ENCODE results near the gene POFUT1.

The POFUT1 gene

GRCh38 chr20:32205843-32206759 is 1.6 kb upstream of the POFUT1 start:
- peak overlapping the region; percentile 75 to 97 (median 84) for H3K4me3 ChIP-seq (ENCODE audit: low read depth in 1 of 5, low read length in 5 of 5)
- no peaks in the 10 kb centered on the region for H3K9me3 ChIP-seq (ENCODE audit: control insufficient read depth in 5 of 5, low read length in 5 of 5)
- H3K36me3 ChIP-seq (ENCODE audit: control insufficient read depth in 5 of 5, insufficient read depth in 5 of 5, low read length in 5 of 5), result peaks cover 7 to 31% (median 16%) of the 10 kb centered on the region in 5 donors
- peak overlapping the region; percentile 98 to 99 (median 98) for H3K9ac ChIP-seq (ENCODE audit: low read length in 5 of 5)
- peak overlapping the region; percentile 65 for H3K27ac ChIP-seq (ENCODE audit: low read depth, low read length)
- H3K4me1 ChIP-seq (ENCODE audit: control insufficient read depth in 5 of 5, insufficient read depth in 5 of 5, low read length in 5 of 5), result peaks cover 7 to 61% (median 56%) of the 10 kb centered on the region in 5 donors
- no peaks in the 10 kb centered on the region for H3K27me3 ChIP-seq (ENCODE audit: control insufficient read depth in 5 of 5, insufficient read depth in 4 of 5, low read length in 5 of 5)

- Histone ChIP-seq H3K36me3 (ENCODE audit: control insufficient read depth in 5 of 5, insufficient read depth in 5 of 5, low read length in 5 of 5) (peaks cover 10 to 32% (median 13%) of the 10 kb centered on the region in 5 donors), H3K27ac (ENCODE audit: low read depth, low read length) (peak overlapping the region; percentile 65), H3K4me3 (ENCODE audit: low read depth in 1 of 5, low read length in 5 of 5) (peak overlapping the region; percentile 75 to 97 (median 84)), H3K9ac (ENCODE audit: low read length in 5 of 5) (peak overlapping the region; percentile 98 to 99 (median 98)), H3K27me3 (ENCODE audit: control insufficient read depth in 5 of 5, insufficient read depth in 4 of 5, low read length in 5 of 5) (no peaks in the 10 kb centered on the region), H3K4me1 (ENCODE audit: control insufficient read depth in 5 of 5, insufficient read depth in 5 of 5, low read length in 5 of 5) (peaks cover 7 to 58% (median 53%) of the 10 kb centered on the region in 5 donors), H3K9me3 (ENCODE audit: control insufficient read depth in 5 of 5, low read length in 5 of 5) (no peaks in the 10 kb centered on the region)
Measured at GRCh38 chr20:32206760-32207625, 687 bp upstream of the POFUT1 start.

- Histone ChIP-seq H3K36me3 (ENCODE audit: control insufficient read depth in 5 of 5, insufficient read depth in 5 of 5, low read length in 5 of 5) (peaks cover 10 to 36% (median 19%) of the 10 kb centered on the region in 5 donors), H3K4me3 (ENCODE audit: low read depth in 1 of 5, low read length in 5 of 5) (peak overlapping the region; percentile 75 to 100 (median 97)), H3K27ac (ENCODE audit: low read depth, low read length) (peak overlapping the region; percentile 69), H3K27me3 (ENCODE audit: control insufficient read depth in 5 of 5, insufficient read depth in 4 of 5, low read length in 5 of 5) (no peaks in the 10 kb centered on the region), H3K9ac (ENCODE audit: low read length in 5 of 5) (peak overlapping the region; percentile 87 to 99 (median 98)), H3K4me1 (ENCODE audit: control insufficient read depth in 5 of 5, insufficient read depth in 5 of 5, low read length in 5 of 5) (peaks cover 7 to 51% (median 50%) of the 10 kb centered on the region in 5 donors), H3K9me3 (ENCODE audit: control insufficient read depth in 5 of 5, low read length in 5 of 5) (no peaks in the 10 kb centered on the region)
Measured at GRCh38 chr20:32208499-32209154, 947 bp downstream of the POFUT1 start.

GRCh38 chr20:32209850-32210605 is 2.3 kb downstream of the POFUT1 start:
- Histone ChIP-seq H3K9me3 (ENCODE audit: control insufficient read depth in 5 of 5, low read length in 5 of 5) (no peaks in the 10 kb centered on the region), H3K27me3 (ENCODE audit: control insufficient read depth in 5 of 5, insufficient read depth in 4 of 5, low read length in 5 of 5) (no peaks in the 10 kb centered on the region), H3K9ac (ENCODE audit: low read length in 5 of 5) (no peak overlapping the region), H3K4me3 (ENCODE audit: low read depth in 1 of 5, low read length in 5 of 5) (no peak overlapping the region), H3K4me1 (ENCODE audit: control insufficient read depth in 5 of 5, insufficient read depth in 5 of 5, low read length in 5 of 5) (peaks cover 7 to 40% (median 36%) of the 10 kb centered on the region in 5 donors), H3K36me3 (ENCODE audit: control insufficient read depth in 5 of 5, insufficient read depth in 5 of 5, low read length in 5 of 5) (peaks cover 10 to 38% (median 19%) of the 10 kb centered on the region in 5 donors), H3K27ac (ENCODE audit: low read depth, low read length) (no peak overlapping the region)

GRCh38 chr20:32213870-32214269 is 6.2 kb downstream of the POFUT1 start:
- H3K27ac ChIP-seq (ENCODE audit: low read depth, low read length), result no peak overlapping the region
- H3K4me1 ChIP-seq (ENCODE audit: control insufficient read depth in 5 of 5, insufficient read depth in 5 of 5, low read length in 5 of 5), result peaks cover 2 to 20% (median 4%) of the 10 kb centered on the region in 5 donors
- peaks cover 17 to 76% (median 48%) of the 10 kb centered on the region in 5 donors for H3K36me3 ChIP-seq (ENCODE audit: control insufficient read depth in 5 of 5, insufficient read depth in 5 of 5, low read length in 5 of 5)
- no peaks in the 10 kb centered on the region for H3K9me3 ChIP-seq (ENCODE audit: control insufficient read depth in 5 of 5, low read length in 5 of 5)
- H3K9ac ChIP-seq (ENCODE audit: low read length in 5 of 5), result no peak overlapping the region
- no peaks in the 10 kb centered on the region for H3K27me3 ChIP-seq (ENCODE audit: control insufficient read depth in 5 of 5, insufficient read depth in 4 of 5, low read length in 5 of 5)
- H3K4me3 ChIP-seq (ENCODE audit: low read depth in 1 of 5, low read length in 5 of 5), result no peak overlapping the region

- Histone ChIP-seq H3K36me3 (ENCODE audit: control insufficient read depth in 5 of 5, insufficient read depth in 5 of 5, low read length in 5 of 5) (peaks cover 16 to 75% (median 51%) of the 10 kb centered on the region in 5 donors), H3K4me1 (ENCODE audit: control insufficient read depth in 5 of 5, insufficient read depth in 5 of 5, low read length in 5 of 5) (peaks cover 0 to 13% (median 2%) of the 10 kb centered on the region in 5 donors)
Measured at GRCh38 chr20:32215147-32215546, 7.5 kb downstream of the POFUT1 start.

GRCh38 chr20:32215729-32216128 is 8.0 kb downstream of the POFUT1 start:
- Histone ChIP-seq H3K27ac (ENCODE audit: low read depth, low read length) (no peak overlapping the region), H3K27me3 (ENCODE audit: control insufficient read depth in 5 of 5, insufficient read depth in 4 of 5, low read length in 5 of 5) (no peaks in the 10 kb centered on the region), H3K4me3 (ENCODE audit: low read depth in 1 of 5, low read length in 5 of 5) (no peak overlapping the region), H3K4me1 (ENCODE audit: control insufficient read depth in 5 of 5, insufficient read depth in 5 of 5, low read length in 5 of 5) (peaks cover 0 to 13% (median 2%) of the 10 kb centered on the region in 5 donors), H3K36me3 (ENCODE audit: control insufficient read depth in 5 of 5, insufficient read depth in 5 of 5, low read length in 5 of 5) (peaks cover 14 to 73% (median 51%) of the 10 kb centered on the region in 5 donors), H3K9ac (ENCODE audit: low read length in 5 of 5) (no peak overlapping the region), H3K9me3 (ENCODE audit: control insufficient read depth in 5 of 5, low read length in 5 of 5) (no peaks in the 10 kb centered on the region)

More at GRCh38 chr20:32215147-32215546, 7.5 kb downstream of the POFUT1 start:
- Histone ChIP-seq H3K27me3 (ENCODE audit: control insufficient read depth in 5 of 5, insufficient read depth in 4 of 5, low read length in 5 of 5) (no peaks in the 10 kb centered on the region), H3K9ac (ENCODE audit: low read length in 5 of 5) (no peak overlapping the region), H3K27ac (ENCODE audit: low read depth, low read length) (no peak overlapping the region), H3K4me3 (ENCODE audit: low read depth in 1 of 5, low read length in 5 of 5) (no peak overlapping the region), H3K9me3 (ENCODE audit: control insufficient read depth in 5 of 5, low read length in 5 of 5) (no peaks in the 10 kb centered on the region)

GRCh38 chr20:32216179-32217142 is 8.8 kb downstream of the POFUT1 start:
- peak overlapping the region in 2 of 5 donors; percentile 11 to 25 for H3K9ac ChIP-seq (ENCODE audit: low read length in 5 of 5)

More at GRCh38 chr20:32216179-32217142, 8.8 kb downstream of the POFUT1 start:
- Histone ChIP-seq H3K4me3 (ENCODE audit: low read depth in 1 of 5, low read length in 5 of 5) (no peak overlapping the region), H3K4me1 (ENCODE audit: control insufficient read depth in 5 of 5, insufficient read depth in 5 of 5, low read length in 5 of 5) (peaks cover 0 to 13% (median 2%) of the 10 kb centered on the region in 5 donors), H3K27ac (ENCODE audit: low read depth, low read length) (no peak overlapping the region), H3K9me3 (ENCODE audit: control insufficient read depth in 5 of 5, low read length in 5 of 5) (no peaks in the 10 kb centered on the region), H3K36me3 (ENCODE audit: control insufficient read depth in 5 of 5, insufficient read depth in 5 of 5, low read length in 5 of 5) (peaks cover 11 to 72% (median 56%) of the 10 kb centered on the region in 5 donors), H3K27me3 (ENCODE audit: control insufficient read depth in 5 of 5, insufficient read depth in 4 of 5, low read length in 5 of 5) (no peaks in the 10 kb centered on the region)

All from subcutaneous abdominal adipose tissue (tissue), 5 donors.